NCI-H2196 (cell line): Measurements from ENCODE around the gene ZFYVE1.
"Not testable (repeated sequence)": the region's sequence is repeated elsewhere in the genome, so short reads cannot be mapped to it uniquely, and the experiment has no call there.

Source experiments
- DNase-seq: peaks from one replicate; lab custom pipeline; 2025; ENCODE audit not compliant: unreplicated experiment; lab: John Stamatoyannopoulos, UW

ZFYVE1 gene

GRCh38 chr14:72961579-72962335, 65.1 kb downstream of the ZFYVE1 start:
- no peak for DNase-seq

- DNase-seq = not testable (repeated sequence)
These were observed 65.9 kb downstream of the ZFYVE1 start for GRCh38 chr14:72961016-72961415.

- no peak for DNase-seq
These were observed 68.4 kb downstream of the ZFYVE1 start for GRCh38 chr14:72958548-72958947.

GRCh38 chr14:72957213-72957612, 69.7 kb downstream of the ZFYVE1 start:
- DNase-seq = no peak

- DNase-seq = not testable (repeated sequence)
These were observed 70.2 kb downstream of the ZFYVE1 start for GRCh38 chr14:72956741-72957140.

GRCh38 chr14:72952171-72952570, 74.7 kb downstream of the ZFYVE1 start:
- DNase-seq = no peak

- DNase-seq = peak; percentile 71
These were observed 78.3 kb downstream of the ZFYVE1 start for GRCh38 chr14:72948481-72949138.

- no peak for DNase-seq
These were observed 79.3 kb downstream of the ZFYVE1 start for GRCh38 chr14:72947366-72948160.

GRCh38 chr14:72946491-72946890, 80.4 kb downstream of the ZFYVE1 start:
- DNase-seq = no peak

GRCh38 chr14:72945356-72946027, 81.4 kb downstream of the ZFYVE1 start:
- no peak for DNase-seq

GRCh38 chr14:72943876-72944430, 83.0 kb downstream of the ZFYVE1 start:
- DNase-seq = no peak

GRCh38 chr14:72942934-72943333, 84.0 kb downstream of the ZFYVE1 start:
- DNase-seq = no peak

GRCh38 chr14:72941286-72941985, 85.5 kb downstream of the ZFYVE1 start:
- no peak for DNase-seq

- no peak for DNase-seq
These were observed 87.3 kb downstream of the ZFYVE1 start for GRCh38 chr14:72939630-72940029.

- no peak for DNase-seq
These were observed 94.0 kb downstream of the ZFYVE1 start for GRCh38 chr14:72932893-72933292.

- no peak for DNase-seq
These were observed 97.4 kb downstream of the ZFYVE1 start for GRCh38 chr14:72929316-72930080.

- DNase-seq = no peak
These were observed 98.0 kb downstream of the ZFYVE1 start for GRCh38 chr14:72928872-72929271.

- peak; percentile 98 for DNase-seq
These were observed 100.4 kb downstream of the ZFYVE1 start, which contains the start of gene DCAF4 for GRCh38 chr14:72926292-72927028. Gene DCAF4, plus strand, starts transcription at chr14:72926464. Its CDS starts 11,515 bp downstream, at chr14:72937979.

GRCh38 chr14:72925815-72926291, 101.1 kb downstream of the ZFYVE1 start:
- DNase-seq = no peak
